Muscle of back (tissue), 11 donors: ENCODE data around the gene RGS3. TPM values are rescaled to one million over a fixed set of nuclear protein-coding genes. Genes with fewer than 3 reads are reported as not detected.
A peak's percentile ranks its signal among the peaks of the same experiment; 100 is the strongest.
"Not testable (repeated sequence)": the region's sequence is repeated elsewhere in the genome, so short reads cannot be mapped to it uniquely, and the experiment has no call there.

Experiments
- DNase-seq, 3 donors: peaks; one replicate each; pipeline versions ENCODE4 v3.0.0 to v3.0.0-alpha.2; 2013
- polyA plus RNA-seq, 10 donors: library from polyadenylated mRNA; unstranded; fragments of 120-200 nt; gene quantifications; one replicate each; pipeline ENCODE4 v1.2.1, GENCODE V29; 2013; ENCODE audit not compliant: insufficient read length in 10 of 10

RGS3 gene
- polyA plus RNA-seq, 10 donors, result 34.8 to 61.2 (median 50.0) TPM

- no peak for DNase-seq
Observed at GRCh38 chr9:113484258-113484730, 20.8 kb downstream of the RGS3 start.

- no peak for DNase-seq
Observed at GRCh38 chr9:113485761-113486115, 22.2 kb downstream of the RGS3 start.

GRCh38 chr9:113486327-113486726, 22.8 kb downstream of the RGS3 start:
- no peak for DNase-seq

GRCh38 chr9:113488071-113488470, 24.5 kb downstream of the RGS3 start:
- DNase-seq, result no peak

GRCh38 chr9:113488490-113488889, 25.0 kb downstream of the RGS3 start:
- no peak for DNase-seq

- DNase-seq, result not testable (repeated sequence)
Observed at GRCh38 chr9:113491147-113491546, 27.6 kb downstream of the RGS3 start.

GRCh38 chr9:113492343-113493202, 29.0 kb downstream of the RGS3 start:
- peak in 1 of 3 donors; percentile 46 for DNase-seq

GRCh38 chr9:113493203-113493520, 29.6 kb downstream of the RGS3 start:
- peak in 1 of 3 donors; percentile 53 for DNase-seq

GRCh38 chr9:113495526-113495925, 32.0 kb downstream of the RGS3 start:
- DNase-seq, result no peak

- DNase-seq, result no peak
Observed at GRCh38 chr9:113497051-113497450, 33.5 kb downstream of the RGS3 start.

GRCh38 chr9:113499153-113499875, 35.8 kb downstream of the RGS3 start:
- no peak for DNase-seq

GRCh38 chr9:113499876-113500497, 36.5 kb downstream of the RGS3 start:
- no peak for DNase-seq

GRCh38 chr9:113501129-113501686, 37.7 kb downstream of the RGS3 start:
- DNase-seq, result no peak

GRCh38 chr9:113501852-113502251, 38.3 kb downstream of the RGS3 start:
- DNase-seq, result no peak

- DNase-seq, result no peak
Observed at GRCh38 chr9:113502427-113503034, 39.0 kb downstream of the RGS3 start.

GRCh38 chr9:113503131-113503541, 39.6 kb downstream of the RGS3 start:
- no peak for DNase-seq

- DNase-seq, result no peak
Observed at GRCh38 chr9:113503613-113504211, 40.2 kb downstream of the RGS3 start.

- no peak for DNase-seq
Observed at GRCh38 chr9:113504725-113505590, 41.4 kb downstream of the RGS3 start.

- DNase-seq, result no peak
Observed at GRCh38 chr9:113506090-113506589, 42.6 kb downstream of the RGS3 start.

GRCh38 chr9:113507256-113507655, 43.7 kb downstream of the RGS3 start:
- no peak for DNase-seq
